GM19043 (cell line): ENCODE data around the gene RTP1.
"Not testable (repeated sequence)": the region's sequence is repeated elsewhere in the genome, so short reads cannot be mapped to it uniquely, and the experiment has no call there.

Experiments
- ATAC-seq: cut with Tn5 transposase; IDR thresholded peaks from one replicate; pipeline ENCODE4 v1.9.1; 2021; ENCODE audit warnings: low read depth; ENCODE audit not compliant: unreplicated experiment

The RTP1 gene, protein sequence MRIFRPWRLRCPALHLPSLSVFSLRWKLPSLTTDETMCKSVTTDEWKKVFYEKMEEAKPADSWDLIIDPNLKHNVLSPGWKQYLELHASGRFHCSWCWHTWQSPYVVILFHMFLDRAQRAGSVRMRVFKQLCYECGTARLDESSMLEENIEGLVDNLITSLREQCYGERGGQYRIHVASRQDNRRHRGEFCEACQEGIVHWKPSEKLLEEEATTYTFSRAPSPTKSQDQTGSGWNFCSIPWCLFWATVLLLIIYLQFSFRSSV

GRCh38 chr3:187197335-187197649 is at the start of gene RTP1:
Gene RTP1 (plus strand): TSS chr3:187197486. CDS start chr3:187197516, 30 bp downstream.
- no peak for ATAC-seq

DNA sequence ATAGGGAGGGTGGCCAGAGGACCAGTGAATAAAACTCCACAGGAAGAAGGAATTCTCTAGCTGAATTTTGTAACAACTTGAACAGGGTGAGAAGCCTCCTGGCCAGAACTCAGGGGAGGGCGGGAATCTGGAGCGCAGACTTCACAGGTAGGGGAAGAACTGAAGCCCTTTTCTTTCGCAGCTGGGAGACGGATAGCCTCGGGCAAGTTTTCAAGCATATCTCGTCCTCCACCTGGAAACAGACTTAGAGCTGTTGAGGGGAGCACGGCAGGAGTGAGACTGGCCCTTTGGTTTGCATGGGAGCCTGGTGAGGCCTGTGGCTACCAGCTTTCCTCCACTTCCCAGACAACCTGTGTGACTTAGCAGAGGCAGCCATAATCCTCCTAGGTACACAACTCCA is 47.1 kb upstream of the RTP1 start:
- ATAC-seq: no peak

GRCh38 chr3:187150599-187150998 is 46.7 kb upstream of the RTP1 start:
- ATAC-seq: no peak

DNA sequence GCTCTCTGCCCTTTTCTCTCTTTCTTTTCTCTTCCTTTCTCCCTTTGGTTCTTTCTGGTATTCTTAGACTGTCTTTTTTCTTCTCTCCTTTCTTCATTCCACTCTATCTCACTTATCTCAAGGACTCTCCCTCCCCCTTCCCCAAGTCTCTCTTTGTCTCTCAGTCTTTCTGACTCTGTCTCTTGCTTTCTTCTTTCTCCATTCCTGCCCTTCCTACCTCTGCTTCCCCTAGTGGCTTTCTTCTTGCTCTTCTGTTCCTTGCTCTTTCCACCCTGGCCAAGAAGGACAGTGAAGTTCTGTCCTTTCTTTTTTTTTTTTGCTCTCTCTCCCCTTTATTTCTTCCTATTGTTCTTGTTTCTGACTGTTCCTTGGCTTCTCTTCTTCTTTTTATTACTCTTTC is 35.7 kb upstream of the RTP1 start:
- no peak for ATAC-seq

DNA sequence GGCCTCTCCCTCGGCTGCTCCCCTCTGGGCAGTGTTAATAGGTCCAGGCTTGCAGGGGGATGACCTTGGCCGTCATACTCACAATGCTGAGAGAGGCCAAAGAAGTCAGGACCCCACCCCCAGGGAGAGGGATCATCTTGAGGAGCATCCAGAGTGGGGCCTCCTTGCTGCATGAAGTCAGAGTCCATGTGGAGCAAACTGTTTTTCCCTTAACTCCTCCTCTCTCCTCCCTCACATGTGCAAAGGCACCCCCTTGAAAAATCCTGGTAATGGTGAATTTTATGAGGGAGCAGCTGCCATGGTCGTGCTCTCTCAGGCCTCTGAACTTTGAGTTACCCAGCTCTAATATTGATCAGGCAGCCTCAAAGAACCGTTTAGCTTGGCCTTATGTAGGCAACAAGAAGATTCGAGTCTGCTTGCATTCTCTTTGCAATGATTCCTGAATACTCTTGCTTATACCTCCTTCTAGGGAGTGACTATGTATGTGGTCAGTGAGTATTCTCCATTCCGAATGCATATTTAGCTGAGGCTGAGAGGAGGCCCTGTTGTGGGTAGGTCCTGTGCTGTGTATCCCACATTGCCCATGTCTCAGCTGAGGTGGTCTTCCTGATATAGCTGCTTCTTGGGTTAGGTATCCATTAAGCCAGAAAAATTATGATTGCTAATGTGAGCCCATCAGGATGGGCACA is 34.9 kb upstream of the RTP1 start:
- no peak for ATAC-seq

DNA sequence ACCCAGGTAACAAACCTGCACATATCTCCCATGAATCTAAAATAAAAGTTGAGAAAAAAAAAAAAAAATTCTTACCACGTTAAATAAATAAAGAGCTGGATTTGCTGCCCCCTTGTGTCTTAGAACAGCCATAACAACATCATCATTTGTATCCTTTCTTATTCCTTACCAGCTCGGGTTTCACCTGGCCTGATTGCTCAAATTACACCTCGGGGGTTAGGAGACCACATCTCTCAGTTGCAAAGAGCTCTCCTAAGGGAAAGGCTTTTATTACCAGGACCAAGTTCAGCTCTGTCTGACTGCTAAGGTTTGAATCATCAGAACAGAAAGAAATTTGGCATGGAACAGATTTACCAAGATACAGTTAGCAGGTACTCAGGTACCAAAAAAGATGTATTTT is 32.1 kb upstream of the RTP1 start:
- ATAC-seq: no peak

- no peak for ATAC-seq
Observed at GRCh38 chr3:187166750-187167149, 30.5 kb upstream of the RTP1 start.

DNA sequence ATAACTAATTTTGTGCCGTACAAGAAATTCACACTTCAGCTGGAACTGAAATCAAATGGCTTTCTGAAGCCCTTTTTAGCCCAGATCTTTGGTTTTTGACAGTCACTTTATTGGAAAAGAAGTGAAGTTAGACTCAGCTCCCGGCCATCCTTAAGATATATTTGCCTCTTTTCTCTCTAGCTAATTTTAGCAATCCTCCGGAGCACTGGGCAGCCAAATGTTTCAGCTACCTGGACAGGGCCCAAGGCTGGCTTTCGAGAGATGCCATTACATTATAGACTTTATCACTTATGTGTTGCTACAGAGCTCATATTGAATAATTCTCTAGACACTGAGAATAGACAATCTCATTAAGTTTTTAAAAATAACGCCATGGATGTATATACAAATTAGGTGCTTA is 29.5 kb upstream of the RTP1 start:
- ATAC-seq: no peak

- no peak for ATAC-seq
Observed at GRCh38 chr3:187169231-187169960, 27.9 kb upstream of the RTP1 start.

DNA sequence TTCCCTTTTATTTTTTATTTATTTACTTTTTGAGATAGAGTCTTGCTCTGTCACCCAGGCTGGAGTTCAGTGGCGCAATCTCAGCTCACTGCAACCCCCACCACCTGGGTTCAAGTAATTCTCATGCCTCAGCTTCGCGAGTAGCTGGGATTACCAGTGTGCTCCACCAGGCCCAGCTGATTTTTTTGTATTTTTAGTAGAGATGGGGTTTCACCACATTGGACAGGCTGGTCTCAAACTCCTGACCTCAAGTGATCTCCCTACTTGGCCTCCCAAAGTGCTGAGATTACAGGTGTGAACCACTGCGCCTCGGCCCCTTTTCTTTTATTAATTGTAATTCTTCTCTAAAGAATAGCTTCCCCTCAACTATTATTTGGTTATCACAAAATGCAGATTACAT is 26.4 kb upstream of the RTP1 start:
- ATAC-seq: not testable (repeated sequence)

DNA sequence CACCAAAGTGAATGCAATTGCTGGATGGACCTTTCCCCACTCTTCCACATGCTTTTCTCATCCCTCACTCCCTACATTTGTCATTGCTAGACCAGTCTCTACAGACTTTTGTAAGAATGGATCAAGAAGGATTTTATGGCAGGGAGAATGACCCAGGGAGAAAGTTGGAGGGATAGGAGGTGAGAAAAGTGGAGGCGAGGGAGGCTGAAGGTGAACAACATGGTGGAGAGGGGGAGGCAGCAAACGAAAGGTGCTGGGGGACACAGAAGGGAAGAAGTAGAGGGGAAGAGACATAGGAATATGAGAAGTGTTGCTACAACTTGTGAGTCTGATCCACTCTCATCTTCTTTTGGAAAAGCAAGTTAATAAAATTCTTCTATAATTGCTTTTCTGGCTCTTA is 24.4 kb upstream of the RTP1 start:
- ATAC-seq: no peak

DNA sequence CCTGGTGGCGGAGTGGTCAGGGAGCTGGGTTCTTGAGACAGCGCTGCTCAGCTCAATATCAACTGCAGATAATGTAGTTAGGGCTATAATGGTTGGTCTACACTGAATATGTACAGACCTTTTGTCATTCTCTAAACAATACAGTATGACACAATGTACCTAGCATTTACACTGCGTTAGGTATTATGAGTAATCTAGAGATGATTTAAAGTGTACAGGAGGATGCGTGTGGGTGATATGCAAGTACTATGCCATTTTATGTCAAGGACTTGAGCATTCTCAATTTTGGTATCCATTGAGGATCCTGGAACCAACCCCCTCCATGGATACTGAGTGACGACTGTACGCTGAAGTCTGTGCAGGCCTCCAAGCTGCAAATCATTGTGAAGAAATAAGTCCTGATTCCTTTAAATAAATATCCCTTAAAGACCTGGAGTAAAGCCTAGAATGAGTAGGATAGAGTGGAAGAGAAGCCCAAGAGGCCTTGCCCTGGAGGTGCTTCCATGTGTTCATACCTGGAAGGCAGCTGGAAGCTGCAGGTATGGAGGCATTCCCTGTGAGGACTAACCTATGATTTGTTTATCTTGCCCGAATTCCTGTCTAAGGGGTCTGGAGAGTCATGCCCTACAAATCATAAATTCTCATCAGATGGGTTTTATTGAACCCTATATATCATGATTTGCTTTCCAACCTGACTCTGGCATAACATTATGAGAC is 15.7 kb upstream of the RTP1 start:
- ATAC-seq: no peak

DNA sequence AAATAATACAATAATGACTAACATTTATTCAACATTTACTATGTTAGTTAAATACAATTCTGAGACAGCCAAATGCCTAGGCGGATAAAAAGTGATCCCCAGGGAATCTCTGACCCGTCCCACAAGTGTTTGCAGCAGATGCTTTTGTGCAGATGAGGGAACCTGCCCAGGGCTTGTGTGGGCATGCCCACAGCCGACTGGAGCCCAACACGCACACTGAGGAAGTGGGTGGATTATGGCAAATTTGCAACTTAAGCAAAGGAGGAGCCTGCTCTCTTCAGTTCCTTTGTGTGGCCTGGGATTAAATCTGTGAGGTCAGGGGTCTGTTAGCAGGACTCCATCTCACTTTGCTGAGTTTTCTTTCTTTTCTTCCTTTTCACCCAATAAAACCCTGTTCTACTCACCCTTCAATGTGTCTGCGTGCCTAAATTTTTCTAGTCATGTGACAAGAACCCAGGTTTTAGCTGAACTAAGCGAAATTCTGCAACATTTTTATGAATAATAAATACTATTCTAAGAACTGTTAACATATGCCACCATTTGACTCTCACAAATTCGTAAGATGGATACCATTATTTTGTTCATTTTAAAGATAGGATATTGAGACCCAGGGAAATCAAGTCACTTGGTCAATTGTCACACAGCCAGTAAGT is 13.9 kb upstream of the RTP1 start:
- peak; percentile 65 for ATAC-seq

GRCh38 chr3:187183903-187184302 is 13.4 kb upstream of the RTP1 start:
- no peak for ATAC-seq

GRCh38 chr3:187185759-187186158 is 11.5 kb upstream of the RTP1 start:
- ATAC-seq: no peak

DNA sequence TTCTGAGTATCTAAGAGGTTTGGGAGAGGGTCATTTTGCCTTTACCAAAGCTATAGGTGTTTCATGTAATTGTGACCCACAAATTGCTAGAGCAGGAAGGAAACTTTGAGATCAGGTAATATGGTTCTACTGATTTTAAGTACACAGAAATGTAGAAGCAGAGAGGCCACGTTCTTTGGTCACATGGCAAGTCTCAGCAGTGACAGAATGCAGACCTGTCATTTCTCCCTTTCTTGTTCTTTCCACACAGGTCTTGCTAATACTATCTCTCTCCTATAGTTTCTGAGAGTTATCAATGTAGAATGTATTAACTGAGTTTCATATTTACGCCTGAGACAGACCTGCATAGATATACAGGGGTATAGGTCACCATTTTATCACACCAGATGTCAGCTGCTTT is 10.9 kb upstream of the RTP1 start:
- no peak for ATAC-seq

DNA sequence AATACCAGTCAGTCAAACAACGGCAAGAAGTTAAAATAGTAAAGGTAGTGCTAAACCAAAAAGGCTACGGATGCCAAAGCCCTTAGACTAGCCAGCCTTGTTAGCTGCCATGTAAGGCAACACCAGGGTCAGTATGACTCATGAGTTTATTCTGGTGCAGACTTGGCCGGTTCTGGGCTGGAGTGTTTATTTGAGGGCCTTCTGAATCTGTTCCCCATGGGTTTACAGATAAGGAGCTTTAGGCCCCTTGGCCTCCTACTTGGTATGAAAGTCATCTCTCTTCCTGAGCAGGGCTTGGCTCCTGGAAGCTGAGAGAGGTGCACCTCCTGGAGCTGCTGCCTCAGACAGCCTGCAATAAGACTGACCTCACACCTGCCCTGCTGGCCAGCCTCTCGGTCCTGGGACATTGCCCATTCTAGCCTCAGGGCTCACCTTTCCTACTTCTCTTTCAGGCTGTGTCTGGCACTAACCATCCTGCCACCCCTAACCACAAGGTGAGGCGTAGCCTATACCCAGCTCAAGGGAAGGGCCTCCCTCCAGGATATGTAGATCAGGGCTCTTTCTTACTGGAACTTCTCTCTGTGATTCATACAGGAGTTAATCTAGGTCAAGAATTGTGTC is 10.4 kb upstream of the RTP1 start:
- no peak for ATAC-seq

GRCh38 chr3:187188931-187189330 is 8.4 kb upstream of the RTP1 start:
- no peak for ATAC-seq

GRCh38 chr3:187191271-187191670 is 6.0 kb upstream of the RTP1 start:
- no peak for ATAC-seq

DNA sequence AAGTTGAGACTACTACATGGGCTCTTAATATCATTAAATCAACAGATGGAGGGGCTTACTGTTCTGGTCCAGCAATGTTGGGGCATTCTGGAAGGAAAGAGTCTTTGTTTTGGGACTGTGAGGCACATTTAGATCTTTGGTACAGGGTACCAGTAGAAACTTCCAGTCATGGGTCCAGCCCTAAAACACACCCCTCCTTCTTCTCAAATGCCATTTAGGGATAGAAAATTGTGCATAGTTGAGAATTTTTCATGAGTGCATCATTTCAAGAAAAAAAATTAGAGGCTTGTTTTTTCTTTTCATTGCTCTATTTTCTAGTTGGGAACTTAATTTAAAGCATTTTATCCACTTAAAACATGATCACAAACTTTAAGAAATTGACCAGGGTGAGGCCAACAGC is 4.1 kb upstream of the RTP1 start:
- no peak for ATAC-seq
